GM19328 (cell line): ENCODE results near the gene STX18.
"Not testable (repeated sequence)": the region's sequence is repeated elsewhere in the genome, so short reads cannot be mapped to it uniquely, and the experiment has no call there.

ENCODE experiments used
- ATAC-seq: cut with Tn5 transposase; IDR thresholded peaks from one replicate; pipeline ENCODE4 v1.9.1; 2021; ENCODE audit warnings: mild to moderate bottlenecking, moderate library complexity; ENCODE audit not compliant: unreplicated experiment

STX18 gene

GRCh38 chr4:4541661-4542570, at the start of gene STX18:
Gene STX18, minus strand, starts transcription at chr4:4542048. Its CDS starts 84 bp downstream, at chr4:4541964.
- ATAC-seq: peak; percentile 87

- ATAC-seq: no peak
Observed at GRCh38 chr4:4591071-4591470, 49.2 kb upstream of the STX18 start.

- ATAC-seq: no peak
Observed at GRCh38 chr4:4590546-4590945, 48.7 kb upstream of the STX18 start.

GRCh38 chr4:4585012-4585670, 43.3 kb upstream of the STX18 start:
- ATAC-seq: no peak

GRCh38 chr4:4583606-4584005, 41.8 kb upstream of the STX18 start:
- no peak for ATAC-seq

- ATAC-seq: no peak
Observed at GRCh38 chr4:4582653-4583052, 40.8 kb upstream of the STX18 start.

GRCh38 chr4:4580494-4580893, 38.6 kb upstream of the STX18 start:
- no peak for ATAC-seq

GRCh38 chr4:4578981-4579380, 37.1 kb upstream of the STX18 start:
- ATAC-seq: no peak

GRCh38 chr4:4577359-4577875, 35.6 kb upstream of the STX18 start:
- ATAC-seq: no peak

GRCh38 chr4:4575284-4576211, 33.7 kb upstream of the STX18 start:
- peak; percentile 73 for ATAC-seq

- no peak for ATAC-seq
Observed at GRCh38 chr4:4574792-4575191, 32.9 kb upstream of the STX18 start.

- ATAC-seq: no peak
Observed at GRCh38 chr4:4574052-4574451, 32.2 kb upstream of the STX18 start.

GRCh38 chr4:4572821-4573220, 31.0 kb upstream of the STX18 start:
- ATAC-seq: no peak

- ATAC-seq: not testable (repeated sequence)
Observed at GRCh38 chr4:4569861-4570260, 28.0 kb upstream of the STX18 start.

GRCh38 chr4:4568806-4569427, 27.1 kb upstream of the STX18 start:
- no peak for ATAC-seq

- not testable (repeated sequence) for ATAC-seq
Observed at GRCh38 chr4:4566359-4566758, 24.5 kb upstream of the STX18 start.

- no peak for ATAC-seq
Observed at GRCh38 chr4:4564522-4564921, 22.7 kb upstream of the STX18 start.

GRCh38 chr4:4560642-4561041, 18.8 kb upstream of the STX18 start:
- no peak for ATAC-seq

GRCh38 chr4:4560136-4560535, 18.3 kb upstream of the STX18 start:
- no peak for ATAC-seq

GRCh38 chr4:4559596-4559995, 17.7 kb upstream of the STX18 start:
- no peak for ATAC-seq
